Smooth muscle cell (in vitro differentiated cells): ENCODE results near the gene PTPRA. TPM values are rescaled to one million over a fixed set of nuclear protein-coding genes. Genes with fewer than 3 reads are reported as not detected.

Source experiments
- DNase-seq: peaks from one replicate; lab custom pipeline; 2025; ENCODE audit not compliant: unreplicated experiment; lab: John Stamatoyannopoulos, UW
- H2AFZ ChIP-seq: fragments of 200-600 bp; sonication (generic); 2 replicates; pipeline ENCODE4 v1.6.0; 2016; ENCODE audit warnings: antibody characterized with exemption, low read depth, mild to moderate bottlenecking
- H3F3A ChIP-seq: fragments of 200-600 bp; sonication (generic); 2 replicates; pipeline ENCODE4 v1.6.0; 2017; ENCODE audit warnings: antibody characterized with exemption, low read depth
- H3K27ac ChIP-seq: fragments of 200-600 bp; sonication (generic); 2 replicates; pipeline ENCODE4 v1.5.1; 2016; ENCODE audit warnings: low read depth, mild to moderate bottlenecking
- H3K27me3 ChIP-seq: fragments of 200-600 bp; sonication (generic); 2 replicates; pipeline ENCODE4 v1.6.1; 2016; ENCODE audit warnings: low read depth, mild to moderate bottlenecking
- H3K36me3 ChIP-seq: fragments of 200-600 bp; sonication (generic); 2 replicates; pipeline ENCODE4 v1.5.1; 2016; ENCODE audit warnings: low read depth
- H3K4me1 ChIP-seq: fragments of 200-600 bp; sonication (generic); 2 replicates; pipeline ENCODE4 v1.5.1; 2016; ENCODE audit warnings: low read depth
- H3K4me2 ChIP-seq: fragments of 200-600 bp; sonication (generic); 2 replicates; pipeline ENCODE4 v1.6.0; 2016; ENCODE audit warnings: mild to moderate bottlenecking
- H3K4me3 ChIP-seq: fragments of 200-600 bp; sonication (generic); 2 replicates; pipeline ENCODE4 v1.5.1; 2016; ENCODE audit warnings: mild to moderate bottlenecking
- H3K79me2 ChIP-seq: fragments of 200-600 bp; sonication (generic); 2 replicates; pipeline ENCODE4 v1.6.0; 2016; ENCODE audit warnings: low read depth, mild to moderate bottlenecking
- H3K9ac ChIP-seq: fragments of 200-600 bp; sonication (generic); 2 replicates; pipeline ENCODE4 v1.6.0; 2016; ENCODE audit warnings: low read depth
- H3K9me3 ChIP-seq: fragments of 200-600 bp; sonication (generic); replicated peaks from 2 replicates; pipeline ENCODE4 v1.5.1; 2016; ENCODE audit warnings: low read depth
- H4K20me1 ChIP-seq: fragments of 200-600 bp; sonication (generic); 2 replicates; pipeline ENCODE4 v1.6.0; 2016; ENCODE audit warnings: low read depth
- WGBS: methylation state at CpG from one replicate; pipeline ENCODE4 v1.1.7; 2016; ENCODE audit warnings: low lambda C conversion rate; 5-methylcytosine and 5-hydroxymethylcytosine counted together
- polyA plus RNA-seq: library from polyadenylated mRNA; unstranded; fragments of >200 nt; fragmentation: Nextera tagmentation; extraction: Ambion mirVana; gene quantifications from 2 replicates; pipeline ENCODE4 v1.2.1, GENCODE V29; 2016
- total RNA-seq: library from RNA; depleted of rRNA; stranded (reverse); fragments of >200 nt; gene quantifications from 2 replicates; pipeline ENCODE4 v1.2.3, GENCODE V29; 2014
- TF ChIP-seq, protein P1 (sequence below): fragments of 200-600 bp; sonication (generic); IDR thresholded peaks from 2 replicates; pipeline ENCODE4 v1.5.1; 2017; ENCODE audit warnings: borderline replicate concordance, mild to moderate bottlenecking, antibody characterized with exemption; ENCODE audit not compliant: insufficient read depth, poor library complexity, severe bottlenecking

The PTPRA gene
- total and polyA plus RNA-seq, 2 experiments from 2014 or later: 38.4 to 48.9 TPM

DNA sequence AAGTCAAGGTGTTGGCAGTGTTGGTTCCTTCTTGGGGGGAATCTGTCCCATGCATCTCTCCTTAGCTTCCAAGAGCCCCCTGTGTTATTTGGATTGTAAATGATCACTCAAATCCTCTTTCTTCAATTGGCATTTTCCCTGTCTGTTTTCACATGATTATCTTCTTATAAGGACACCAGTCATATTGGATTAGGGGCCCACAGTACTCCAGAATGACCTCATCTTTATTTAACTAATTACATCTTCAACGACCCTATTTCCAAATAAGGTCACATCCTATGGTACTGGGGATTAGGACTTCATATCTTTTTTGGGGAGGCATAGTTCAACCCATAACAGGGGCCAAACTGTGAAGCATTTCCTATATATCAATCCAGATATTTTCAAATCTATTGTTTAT lies 57.3 kb downstream of the PTPRA start:
- H3K4me2 ChIP-seq: no peak overlapping the region
- H3K9ac ChIP-seq: no peak overlapping the region
- H3K9me3 ChIP-seq: no peaks in the 10 kb centered on the region
- no peaks in the 10 kb centered on the region for H3K27me3 ChIP-seq
- no peak for DNase-seq
- H3K4me1 ChIP-seq: no peaks in the 10 kb centered on the region
- no peak overlapping the region for H2AFZ ChIP-seq
- no peaks in the 10 kb centered on the region for H3F3A ChIP-seq
- H4K20me1 ChIP-seq: no peaks in the 10 kb centered on the region
- TF ChIP-seq, protein P1, sequence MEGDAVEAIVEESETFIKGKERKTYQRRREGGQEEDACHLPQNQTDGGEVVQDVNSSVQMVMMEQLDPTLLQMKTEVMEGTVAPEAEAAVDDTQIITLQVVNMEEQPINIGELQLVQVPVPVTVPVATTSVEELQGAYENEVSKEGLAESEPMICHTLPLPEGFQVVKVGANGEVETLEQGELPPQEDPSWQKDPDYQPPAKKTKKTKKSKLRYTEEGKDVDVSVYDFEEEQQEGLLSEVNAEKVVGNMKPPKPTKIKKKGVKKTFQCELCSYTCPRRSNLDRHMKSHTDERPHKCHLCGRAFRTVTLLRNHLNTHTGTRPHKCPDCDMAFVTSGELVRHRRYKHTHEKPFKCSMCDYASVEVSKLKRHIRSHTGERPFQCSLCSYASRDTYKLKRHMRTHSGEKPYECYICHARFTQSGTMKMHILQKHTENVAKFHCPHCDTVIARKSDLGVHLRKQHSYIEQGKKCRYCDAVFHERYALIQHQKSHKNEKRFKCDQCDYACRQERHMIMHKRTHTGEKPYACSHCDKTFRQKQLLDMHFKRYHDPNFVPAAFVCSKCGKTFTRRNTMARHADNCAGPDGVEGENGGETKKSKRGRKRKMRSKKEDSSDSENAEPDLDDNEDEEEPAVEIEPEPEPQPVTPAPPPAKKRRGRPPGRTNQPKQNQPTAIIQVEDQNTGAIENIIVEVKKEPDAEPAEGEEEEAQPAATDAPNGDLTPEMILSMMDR: no peak
- peaks cover 20% of the 10 kb centered on the region for H3K79me2 ChIP-seq
- H3K27ac ChIP-seq: no peak overlapping the region
- WGBS: 73% methylated on average over 1 of the region's 1 CpG
- H3K4me3 ChIP-seq: no peak overlapping the region
- no peaks in the 10 kb centered on the region for H3K36me3 ChIP-seq

- Histone ChIP-seq H3K79me2 (peaks cover 11% of the 10 kb centered on the region), H3K9me3 (no peaks in the 10 kb centered on the region), H3F3A (no peaks in the 10 kb centered on the region), H3K27me3 (no peaks in the 10 kb centered on the region), H3K36me3 (no peaks in the 10 kb centered on the region), H3K4me3 (no peak overlapping the region), H3K9ac (no peak overlapping the region), H3K27ac (no peak overlapping the region), H2AFZ (no peak overlapping the region), H3K4me2 (no peak overlapping the region), H3K4me1 (no peaks in the 10 kb centered on the region), H4K20me1 (no peaks in the 10 kb centered on the region)
- no peak for DNase-seq
- TF ChIP-seq, protein P1: no peak
Measured at GRCh38 chr20:2932498-2932897, 59.2 kb downstream of the PTPRA start.

DNA sequence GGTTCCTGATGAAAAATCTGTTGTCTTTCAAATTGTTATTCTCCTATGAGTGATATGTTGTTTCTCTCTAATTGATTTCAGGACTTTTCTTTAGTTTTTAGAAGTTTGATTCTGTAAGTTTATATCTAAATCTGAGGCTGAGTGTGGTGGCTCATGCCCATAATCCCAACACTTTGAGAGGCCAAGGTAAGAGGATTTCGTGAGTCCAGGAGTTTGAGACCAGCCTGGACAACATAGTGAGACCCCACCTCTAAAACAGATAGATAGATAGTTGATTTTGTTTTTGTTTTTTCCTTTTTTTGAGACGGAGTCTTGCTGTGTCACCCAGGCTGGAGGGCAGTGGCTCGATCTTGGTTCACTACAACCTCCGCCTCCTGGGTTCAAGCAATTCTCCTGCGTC lies 64.6 kb downstream of the PTPRA start:
- 97% methylated on average over 5 of the region's 5 CpGs for WGBS

DNA sequence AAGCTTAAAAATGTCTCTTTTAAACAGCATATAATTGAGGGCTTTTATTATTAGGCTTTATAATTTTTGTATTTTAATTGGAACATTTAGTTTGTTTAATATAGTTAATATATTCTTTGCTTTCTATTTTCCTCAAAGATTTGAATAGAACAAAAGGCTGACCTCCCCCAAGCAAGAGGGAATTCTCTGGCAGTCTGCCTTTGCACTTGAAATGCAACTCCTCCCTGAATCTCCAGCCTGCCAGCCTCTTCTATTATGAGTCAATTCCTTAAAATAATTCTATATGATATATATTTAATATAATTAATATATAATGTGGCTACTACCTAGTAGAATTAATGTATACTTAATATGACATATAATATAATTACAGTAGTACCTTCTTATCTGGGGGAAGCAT lies 69.2 kb downstream of the PTPRA start:
- H3K27me3 ChIP-seq: no peaks in the 10 kb centered on the region
- no peak overlapping the region for H3K27ac ChIP-seq
- DNase-seq: no peak
- H3F3A ChIP-seq: no peaks in the 10 kb centered on the region
- no peaks in the 10 kb centered on the region for H3K36me3 ChIP-seq
- H2AFZ ChIP-seq: no peak overlapping the region
- peaks cover 16% of the 10 kb centered on the region for H3K79me2 ChIP-seq
- H3K4me3 ChIP-seq: no peak overlapping the region
- TF ChIP-seq, protein P1: no peak
- no peak overlapping the region for H3K4me2 ChIP-seq
- H4K20me1 ChIP-seq: peaks cover 21% of the 10 kb centered on the region
- H3K9ac ChIP-seq: no peak overlapping the region
- H3K4me1 ChIP-seq: peaks cover 8% of the 10 kb centered on the region
- no peaks in the 10 kb centered on the region for H3K9me3 ChIP-seq

More for the DNA sequence above, 64.6 kb downstream of the PTPRA start:
- Histone ChIP-seq H3K4me1 (no peaks in the 10 kb centered on the region), H3K4me3 (no peak overlapping the region), H2AFZ (no peak overlapping the region), H3K9ac (no peak overlapping the region), H4K20me1 (peaks cover 19% of the 10 kb centered on the region), H3K27me3 (no peaks in the 10 kb centered on the region), H3K27ac (no peak overlapping the region), H3K36me3 (no peaks in the 10 kb centered on the region), H3K4me2 (no peak overlapping the region), H3K79me2 (peaks cover 12% of the 10 kb centered on the region), H3F3A (no peaks in the 10 kb centered on the region), H3K9me3 (no peaks in the 10 kb centered on the region)
- DNase-seq: no peak
- TF ChIP-seq, protein P1: no peak
